CD4-positive, alpha-beta T cell treated with Interleukin-12 subunit alpha and Interleukin-12 subunit beta, for 1 hour (primary cell): ENCODE measurements around the gene PCDH11X.
"Not testable (repeated sequence)": the region's sequence is repeated elsewhere in the genome, so short reads cannot be mapped to it uniquely, and the experiment has no call there.

Experiments used
- DNase-seq: peaks from one replicate; pipeline ENCODE4 v3.0.0-alpha.2; 2020

The PCDH11X gene

DNA sequence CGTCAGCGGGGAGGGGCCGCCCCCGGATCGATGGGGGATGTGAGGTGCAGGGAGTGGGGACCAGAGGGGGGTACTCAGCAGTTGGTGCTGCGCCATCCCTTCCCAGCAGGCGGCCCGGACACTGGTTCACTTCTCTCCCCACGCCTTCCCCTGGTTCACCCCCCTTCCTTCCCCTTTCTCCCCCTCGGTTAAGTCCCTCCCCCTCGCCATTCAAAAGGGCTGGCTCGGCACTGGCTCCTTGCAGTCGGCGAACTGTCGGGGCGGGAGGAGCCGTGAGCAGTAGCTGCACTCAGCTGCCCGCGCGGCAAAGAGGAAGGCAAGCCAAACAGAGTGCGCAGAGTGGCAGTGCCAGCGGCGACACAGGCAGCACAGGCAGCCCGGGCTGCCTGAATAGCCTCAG lies at the start of gene PCDH11X:
Gene PCDH11X, plus strand, starts transcription at position 241 of the 400 bp plus-strand sequence. CDS start 56,130 bp downstream, outside the sequence.
- DNase-seq: not testable (repeated sequence)

DNA sequence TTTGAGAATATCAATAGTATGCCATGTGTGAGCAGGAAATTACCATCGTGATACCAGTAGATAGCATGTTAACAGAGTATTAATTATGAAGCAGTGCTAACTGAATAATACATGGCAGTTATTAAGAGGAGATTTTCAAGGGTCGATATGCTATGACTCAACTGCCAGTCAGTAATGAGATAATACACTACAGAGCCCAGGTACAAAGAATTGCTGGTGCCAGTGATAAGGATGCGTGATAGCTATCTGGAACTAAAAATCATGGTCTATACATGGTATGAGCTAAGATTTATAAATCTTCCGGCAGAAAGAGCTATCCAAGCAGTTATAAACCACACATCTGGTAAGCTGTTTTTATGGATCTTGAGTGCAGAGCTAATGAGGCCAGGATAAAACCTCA lies 31.7 kb upstream of the PCDH11X start:
- not testable (repeated sequence) for DNase-seq

GRCh38 chrX:91753022-91753421 lies 26.2 kb upstream of the PCDH11X start:
- DNase-seq: not testable (repeated sequence)

DNA sequence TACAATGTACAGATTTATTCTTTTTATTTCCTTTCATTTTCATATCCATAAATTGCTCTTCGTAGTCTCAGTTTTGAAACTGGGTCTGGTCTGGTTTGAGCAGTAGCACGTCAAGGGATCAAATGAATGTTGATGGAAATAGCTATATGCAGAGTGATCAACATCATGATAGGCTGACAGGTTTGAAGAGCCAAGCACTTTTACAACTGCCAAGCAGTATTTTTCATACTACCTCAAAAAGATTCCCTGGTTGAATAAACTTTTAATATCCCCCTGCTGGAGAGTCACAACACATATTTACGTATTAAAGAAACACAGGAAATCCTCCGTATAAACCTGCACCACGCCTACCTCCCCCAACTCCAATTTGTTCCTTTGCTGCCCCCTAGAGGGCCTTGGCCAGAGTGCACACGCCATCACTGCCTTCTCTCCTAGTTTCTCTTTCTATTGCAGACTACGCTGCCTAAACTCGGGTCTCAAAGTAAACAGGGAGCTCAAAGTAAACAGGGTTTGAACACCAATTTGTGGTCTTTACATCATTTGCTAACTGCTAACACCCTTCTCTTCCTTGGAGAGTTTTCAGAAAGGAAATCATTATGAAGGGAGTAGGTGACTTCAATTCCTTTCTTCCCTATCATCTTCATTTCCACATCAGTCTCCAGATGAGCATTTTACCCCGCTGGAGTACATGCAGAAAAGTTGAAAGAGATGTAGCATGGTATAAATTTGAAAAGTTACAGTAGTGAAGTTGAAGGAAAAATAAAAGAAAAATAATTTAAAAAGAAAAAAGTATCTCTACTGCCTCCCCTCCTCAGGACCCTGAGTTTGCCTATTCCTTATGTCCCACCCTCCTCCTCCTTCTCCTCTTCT lies 8.3 kb upstream of the PCDH11X start:
- not testable (repeated sequence) for DNase-seq

DNA sequence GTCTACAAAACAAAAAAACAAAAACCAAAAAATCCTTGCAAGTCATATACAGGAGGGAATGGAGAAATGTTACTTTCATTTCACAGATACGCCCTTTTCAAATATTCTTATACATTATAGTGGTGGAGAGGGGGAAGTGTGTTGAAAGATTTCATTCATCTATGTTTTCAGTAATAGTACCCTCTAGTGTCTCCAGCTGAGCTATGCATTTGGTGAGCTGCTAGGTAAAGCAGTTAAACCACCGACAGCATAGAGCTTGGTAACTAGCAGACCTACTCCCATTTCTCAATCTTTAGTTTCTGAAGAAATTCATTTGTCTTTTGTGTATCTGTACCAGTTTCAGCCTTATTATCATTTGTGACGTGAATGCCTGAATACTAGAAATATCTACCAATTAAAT lies 5.2 kb upstream of the PCDH11X start:
- not testable (repeated sequence) for DNase-seq

DNA sequence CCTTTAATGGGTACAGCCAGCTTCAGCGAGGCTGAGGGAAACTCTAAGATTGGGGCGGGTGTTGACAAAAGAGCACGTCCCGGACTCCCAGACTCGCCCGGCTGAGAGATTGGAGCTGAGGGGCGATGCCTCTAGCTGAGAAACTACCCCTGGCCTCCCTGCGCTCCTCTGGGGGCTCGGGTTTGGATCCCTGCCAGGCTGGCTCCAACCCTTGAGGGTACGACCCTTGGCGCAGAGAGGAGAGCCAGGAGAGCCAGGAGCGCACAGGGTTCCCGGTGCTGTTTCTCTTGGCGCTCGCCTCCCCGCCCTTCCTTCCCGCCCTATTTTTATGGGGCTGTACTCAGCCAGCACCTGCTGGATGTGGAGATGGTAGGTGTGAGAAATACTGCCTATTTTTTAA lies 833 bp downstream of the PCDH11X start:
- DNase-seq: not testable (repeated sequence)

DNA sequence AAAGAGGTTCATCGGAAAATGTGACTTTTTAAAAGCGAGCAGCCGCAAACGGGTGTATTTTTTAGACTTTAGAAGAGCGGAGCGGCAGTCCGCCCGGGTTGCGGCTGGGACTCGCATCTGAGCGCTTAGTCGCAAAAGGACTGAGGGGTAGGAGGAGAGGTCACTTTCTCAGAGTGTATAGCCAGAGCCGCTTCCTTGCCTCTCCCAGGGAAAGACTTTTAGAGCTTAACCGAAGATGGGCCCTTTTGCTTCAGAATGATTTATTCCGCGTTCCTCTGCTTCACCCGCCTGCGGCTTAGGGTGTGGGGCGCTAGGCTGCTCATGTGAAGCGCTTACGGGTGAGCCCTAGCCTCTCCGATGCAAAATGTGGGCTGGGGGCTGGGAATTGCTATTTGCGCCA lies 1.5 kb downstream of the PCDH11X start:
- DNase-seq: not testable (repeated sequence)

- not testable (repeated sequence) for DNase-seq
Measured at GRCh38 chrX:91781553-91782298, 2.6 kb downstream of the PCDH11X start.

GRCh38 chrX:91782825-91783224 lies 3.6 kb downstream of the PCDH11X start:
- not testable (repeated sequence) for DNase-seq

DNA sequence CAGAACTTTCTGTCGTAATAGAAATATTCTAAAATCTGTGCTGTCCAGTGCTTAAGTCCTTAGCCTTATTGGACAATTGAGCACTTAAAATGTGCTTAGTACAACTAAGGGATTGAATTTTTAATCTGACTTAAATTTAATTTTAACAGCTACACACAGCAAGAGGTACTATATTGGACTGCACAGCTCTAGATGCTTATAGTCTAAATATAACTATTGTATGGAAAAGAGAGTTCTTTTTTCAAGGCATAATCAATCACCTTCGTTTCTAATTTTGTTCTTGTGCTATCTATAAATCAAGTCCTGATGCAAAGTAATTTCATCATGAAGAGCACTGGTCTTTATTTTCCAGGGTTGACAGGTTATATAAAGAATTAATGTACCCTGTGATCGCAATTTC lies 38.4 kb downstream of the PCDH11X start:
- not testable (repeated sequence) for DNase-seq

DNA sequence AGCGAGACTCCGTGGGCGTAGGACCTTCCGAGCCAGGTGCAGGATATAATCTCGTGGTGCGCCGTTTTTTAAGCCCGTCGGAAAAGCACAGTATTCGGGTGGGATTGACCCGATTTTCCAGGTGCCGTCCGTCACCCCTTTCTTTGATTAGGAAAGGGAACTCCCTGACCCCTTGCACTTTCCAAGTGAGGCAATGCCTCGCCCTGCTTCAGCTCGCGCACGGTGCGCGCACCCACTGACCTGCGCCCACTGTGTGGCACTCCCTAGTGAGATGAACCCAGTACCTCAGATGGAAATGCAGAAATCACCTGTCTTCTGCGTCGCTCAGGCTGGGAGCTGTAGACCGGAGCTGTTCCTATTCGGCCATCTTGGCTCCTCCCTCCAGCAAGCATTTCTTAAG lies 46.1 kb downstream of the PCDH11X start:
- not testable (repeated sequence) for DNase-seq
